K562 (cell line): ENCODE results near the gene GJC2. TPM values are rescaled to one million over a fixed set of nuclear protein-coding genes. Genes with fewer than 3 reads are reported as not detected.

Source experiments
- AFF4 ChIP-seq: sonication (generic); formaldehyde crosslinking; IDR thresholded peaks from 2 replicates; pipeline ENCODE4 v1.8.0; 2023; ENCODE audit warnings: mild to moderate bottlenecking, missing genetic modification reagents
- ARID4B ChIP-seq: sonication (generic); formaldehyde crosslinking; IDR thresholded peaks from 2 replicates; pipeline ENCODE4 v1.8.0; 2022; ENCODE audit warnings: mild to moderate bottlenecking, missing genetic modification reagents
- ATF2 ChIP-seq: sonication (generic); formaldehyde crosslinking; IDR thresholded peaks from 2 replicates; pipeline ENCODE4 v1.8.1; 2022; ENCODE audit warnings: missing genetic modification reagents
- CHD4 ChIP-seq: fragments of 200-600 bp; sonication (generic); IDR thresholded peaks from 3 replicates; pipeline ENCODE4 v1.6.1; 2012; ENCODE audit warnings: low read depth, mild to moderate bottlenecking, mixed read lengths, low read length, inconsistent platforms; ENCODE audit not compliant: insufficient read depth, insufficient replicate concordance, poor library complexity, severe bottlenecking
- ESRRA ChIP-seq: fragments of 450-650 bp; IDR thresholded peaks from 2 replicates; pipeline ENCODE4 v1.6.1; 2014; ENCODE audit warnings: low read depth, mild to moderate bottlenecking, moderate library complexity, borderline replicate concordance
- MBD2 ChIP-seq: sonication (generic); IDR thresholded peaks from 2 replicates; pipeline ENCODE4 v1.6.1; 2016; ENCODE audit warnings: low read depth, borderline replicate concordance
- MEIS2 ChIP-seq: fragments of 450-650 bp; IDR thresholded peaks from 2 replicates; pipeline ENCODE4 v1.6.1; 2014; ENCODE audit warnings: mild to moderate bottlenecking; ENCODE audit not compliant: partially characterized antibody
- MTF1 ChIP-seq: fragments of 250-450 bp; sonication (Bioruptor Pico); IDR thresholded peaks from 2 replicates; pipeline ENCODE4 v1.9.0; 2021; ENCODE audit warnings: moderate library complexity, mild to moderate bottlenecking, inconsistent platforms, borderline replicate concordance
- PML ChIP-seq: IDR thresholded peaks from 2 replicates; pipeline ENCODE4 v1.6.1; 2012; ENCODE audit warnings: low read length, inconsistent platforms
- SAFB2 ChIP-seq: fragments of 200-400 bp; formaldehyde crosslinking; IDR thresholded peaks from 2 replicates; pipeline ENCODE4 v1.6.1; 2018; ENCODE audit warnings: borderline replicate concordance, low read length, low read depth, moderate library complexity; ENCODE audit not compliant: severe bottlenecking
- TAF15 ChIP-seq: fragments of 200-400 bp; formaldehyde crosslinking; IDR thresholded peaks from 2 replicates; pipeline ENCODE4 v1.6.1; 2017; ENCODE audit warnings: mild to moderate bottlenecking, low read depth, low read length, moderate library complexity
- XRCC3 ChIP-seq: fragments of 450-650 bp; IDR thresholded peaks from 2 replicates; pipeline ENCODE4 v1.6.1; 2017; ENCODE audit warnings: mild to moderate bottlenecking, moderate library complexity
- YBX1 ChIP-seq: fragments of 450-650 bp; IDR thresholded peaks from 2 replicates; pipeline ENCODE4 v1.7.1; 2016; ENCODE audit warnings: mild to moderate bottlenecking
- ZNF764 ChIP-seq: fragments of 250-450 bp; sonication (Bioruptor Pico); IDR thresholded peaks from 2 replicates; pipeline ENCODE4 v1.4.0; 2020; ENCODE audit warnings: low read depth, mild to moderate bottlenecking, moderate library complexity
- polyA plus RNA-seq, 8 experiments: library from polyadenylated mRNA; depleted of rRNA in 4 of 8; stranded (reverse) in 5 of 8; unstranded in 3 of 8; fragments of >200 nt; fragmentation: Nextera tagmentation in 2 of 8; fragmentation: Illumina TruSeq in 1 of 8; extraction: Ambion mirVana in 2 of 8; extraction: Trizol in 1 of 8; gene quantifications; 2 replicates each; pipeline versions ENCODE4 v1.2.1 to v1.2.3, GENCODE V29; 2011 to 2014; ENCODE audit warnings: inconsistent platforms in 1 of 8, missing spikeins in 1 of 8
- total RNA-seq, 7 experiments: library from RNA; depleted of rRNA in 6 of 7; stranded (reverse); fragments of >200 nt in 6 of 7; fragmentation: Illumina TruSeq in 2 of 7; extraction: Trizol in 2 of 7; gene quantifications; 2 replicates each; pipeline versions ENCODE4 v1.2.1 to v1.2.3, GENCODE V29; 2011 to 2021; ENCODE audit warnings: low replicate concordance in 1 of 7
- TF ChIP-seq, protein P1 (sequence below): fragments of 250-450 bp; sonication (Bioruptor Pico); IDR thresholded peaks from 2 replicates; pipeline ENCODE4 v1.4.0; 2020; ENCODE audit warnings: mild to moderate bottlenecking, moderate library complexity

GJC2 gene
- total and polyA plus RNA-seq, 9 of the 15 experiments (the other 6 are each of a cell fraction or from before 2014, with no cell fraction given), result 0.03 to 0.62 (median 0.11) TPM; not detected in 2

- peak; percentile 58; the same call in 1 of the 2 replicates for TF ChIP-seq AFF4 (CRISPR knock-in tag)
- peak; percentile 98 for TF ChIP-seq ARID4B (CRISPR knock-in tag)
- TF ChIP-seq CHD4, result no peak
- no peak for TF ChIP-seq TAF15
- TF ChIP-seq MBD2, result peak; percentile 72; the same call in 1 of the 2 replicates
- TF ChIP-seq ESRRA, result peak; percentile 74; the same call in 1 of the 2 replicates
- no peak for TF ChIP-seq ZNF764 (CRISPR knock-in tag)
- TF ChIP-seq, protein P1, sequence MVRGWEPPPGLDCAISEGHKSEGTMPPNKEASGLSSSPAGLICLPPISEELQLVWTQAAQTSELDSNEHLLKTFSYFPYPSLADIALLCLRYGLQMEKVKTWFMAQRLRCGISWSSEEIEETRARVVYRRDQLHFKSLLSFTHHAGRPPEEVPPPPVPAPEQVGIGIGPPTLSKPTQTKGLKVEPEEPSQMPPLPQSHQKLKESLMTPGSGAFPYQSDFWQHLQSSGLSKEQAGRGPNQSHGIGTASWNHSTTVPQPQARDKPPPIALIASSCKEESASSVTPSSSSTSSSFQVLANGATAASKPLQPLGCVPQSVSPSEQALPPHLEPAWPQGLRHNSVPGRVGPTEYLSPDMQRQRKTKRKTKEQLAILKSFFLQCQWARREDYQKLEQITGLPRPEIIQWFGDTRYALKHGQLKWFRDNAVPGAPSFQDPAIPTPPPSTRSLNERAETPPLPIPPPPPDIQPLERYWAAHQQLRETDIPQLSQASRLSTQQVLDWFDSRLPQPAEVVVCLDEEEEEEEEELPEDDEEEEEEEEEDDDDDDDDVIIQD (CRISPR knock-in tag), result no peak
- TF ChIP-seq SAFB2, result no peak
- no peak for TF ChIP-seq YBX1
- TF ChIP-seq PML, result peak; percentile 54; the same call in 1 of the 2 replicates
- TF ChIP-seq MEIS2, result peak; percentile 96
- TF ChIP-seq ATF2, result peak; percentile 54
- TF ChIP-seq MTF1 (CRISPR knock-in tag), result no peak
- TF ChIP-seq XRCC3, result no peak
- TF ChIP-seq, all 486 proteins: peak for 167
These were observed 46.7 kb upstream of the GJC2 start, which contains the start of gene C1orf35 (continued) for GRCh38 chr1:228102791-228103620.
